Hepatocyte (in vitro differentiated cells): ENCODE measurements around the gene HOXA5. TPM values are rescaled to one million over a fixed set of nuclear protein-coding genes. Genes with fewer than 3 reads are reported as not detected.

Source experiments
- DNase-seq: peaks from one replicate; pipeline ENCODE4 v3.0.0-alpha.2; 2016; ENCODE audit warnings: low spot score
- H2AFZ ChIP-seq: fragments of 200-600 bp; sonication (generic); 2 replicates; pipeline ENCODE4 v1.6.0; 2016; ENCODE audit warnings: antibody characterized with exemption, mild to moderate bottlenecking
- H3K27ac ChIP-seq: fragments of 200-600 bp; sonication (generic); 2 replicates; pipeline ENCODE4 v1.5.1; 2016; ENCODE audit warnings: mild to moderate bottlenecking
- H3K27me3 ChIP-seq: fragments of 200-600 bp; sonication (generic); 2 replicates; pipeline ENCODE4 v1.6.1; 2016
- H3K36me3 ChIP-seq: fragments of 200-600 bp; sonication (generic); replicated peaks from 2 replicates; pipeline ENCODE4 v1.5.1; 2016; ENCODE audit warnings: low read depth; ENCODE audit not compliant: insufficient read depth
- H3K4me1 ChIP-seq: fragments of 200-600 bp; sonication (generic); 2 replicates; pipeline ENCODE4 v1.5.1; 2016; ENCODE audit warnings: mild to moderate bottlenecking, moderate library complexity; ENCODE audit not compliant: insufficient read depth
- H3K4me2 ChIP-seq: fragments of 200-600 bp; sonication (generic); 2 replicates; pipeline ENCODE4 v1.6.0; 2016
- H3K4me3 ChIP-seq: fragments of 200-600 bp; sonication (generic); 2 replicates; pipeline ENCODE4 v1.5.1; 2016; ENCODE audit warnings: mild to moderate bottlenecking
- H3K79me2 ChIP-seq: fragments of 200-600 bp; sonication (generic); 2 replicates; pipeline ENCODE4 v1.6.0; 2017; ENCODE audit warnings: mild to moderate bottlenecking
- H3K9me2 ChIP-seq: fragments of 200-600 bp; sonication (generic); replicated peaks from 2 replicates; pipeline ENCODE4 v1.6.0; 2017; ENCODE audit warnings: mild to moderate bottlenecking; ENCODE audit not compliant: insufficient read depth
- H3K9me3 ChIP-seq: fragments of 200-600 bp; sonication (generic); 2 replicates; pipeline ENCODE4 v1.5.1; 2016; ENCODE audit warnings: low read depth, mild to moderate bottlenecking
- H4K20me1 ChIP-seq: fragments of 200-600 bp; sonication (generic); 2 replicates; pipeline ENCODE4 v1.6.0; 2016; ENCODE audit warnings: mild to moderate bottlenecking; ENCODE audit not compliant: insufficient read depth, poor library complexity, severe bottlenecking
- CTCF ChIP-seq: fragments of 200-600 bp; sonication (generic); IDR thresholded peaks from 2 replicates; pipeline ENCODE4 v1.5.1; 2016; ENCODE audit warnings: antibody characterized with exemption, mild to moderate bottlenecking; ENCODE audit not compliant: poor library complexity
- EZH2 ChIP-seq: fragments of 200-600 bp; sonication (generic); IDR thresholded peaks from 2 replicates; pipeline ENCODE4 v1.6.1; 2016; ENCODE audit warnings: antibody characterized with exemption, mild to moderate bottlenecking, borderline replicate concordance
- EZH2phosphoT487 ChIP-seq: fragments of 200-600 bp; sonication (generic); IDR thresholded peaks from one replicate; pipeline ENCODE4 v1.6.1; 2018; ENCODE audit warnings: antibody characterized with exemption, mild to moderate bottlenecking, low read depth, moderate library complexity; ENCODE audit not compliant: unreplicated experiment, severe bottlenecking
- WGBS: methylation state at CpG from one replicate; pipeline ENCODE4 v1.1.6; 2016; ENCODE audit warnings: low lambda C conversion rate; ENCODE audit errors: missing lambda C conversion rate; 5-methylcytosine and 5-hydroxymethylcytosine counted together
- polyA plus RNA-seq: library from polyadenylated mRNA; unstranded; fragments of >200 nt; fragmentation: Nextera tagmentation; extraction: Ambion mirVana; gene quantifications from 2 replicates; pipeline ENCODE4 v1.2.1, GENCODE V29; 2016
- total RNA-seq: library from RNA; depleted of rRNA; stranded (reverse); fragments of >200 nt; gene quantifications from 2 replicates; pipeline ENCODE4 v1.2.3, GENCODE V29; 2014

HOXA5 gene
- total and polyA plus RNA-seq, 2 experiments from 2014 or later, result 0.70 to 0.92 TPM

- DNase-seq, result no peak
- Histone ChIP-seq H3K36me3 (no peaks in the 10 kb centered on the region), H3K9me3 (no peaks in the 10 kb centered on the region), H4K20me1 (peaks cover 4% of the 10 kb centered on the region), H2AFZ (peak overlapping the region; percentile 12), H3K4me3 (no peak overlapping the region), H3K79me2 (peaks cover 9% of the 10 kb centered on the region), H3K4me2 (peak overlapping the region; percentile 49), H3K4me1 (peaks cover 11% of the 10 kb centered on the region), H3K27ac (no peak overlapping the region), H3K9me2 (no peaks in the 10 kb centered on the region), H3K27me3 (peaks cover 100% of the 10 kb centered on the region)
- 21% methylated on average over 33 of the region's 35 CpGs for WGBS
- TF ChIP-seq CTCF, result no peak
- peak; percentile 84 for TF ChIP-seq EZH2phosphoT487
- TF ChIP-seq EZH2, result peak; percentile 90
Measured at GRCh38 chr7:27103489-27104226, 39.8 kb downstream of the HOXA5 start.

DNA sequence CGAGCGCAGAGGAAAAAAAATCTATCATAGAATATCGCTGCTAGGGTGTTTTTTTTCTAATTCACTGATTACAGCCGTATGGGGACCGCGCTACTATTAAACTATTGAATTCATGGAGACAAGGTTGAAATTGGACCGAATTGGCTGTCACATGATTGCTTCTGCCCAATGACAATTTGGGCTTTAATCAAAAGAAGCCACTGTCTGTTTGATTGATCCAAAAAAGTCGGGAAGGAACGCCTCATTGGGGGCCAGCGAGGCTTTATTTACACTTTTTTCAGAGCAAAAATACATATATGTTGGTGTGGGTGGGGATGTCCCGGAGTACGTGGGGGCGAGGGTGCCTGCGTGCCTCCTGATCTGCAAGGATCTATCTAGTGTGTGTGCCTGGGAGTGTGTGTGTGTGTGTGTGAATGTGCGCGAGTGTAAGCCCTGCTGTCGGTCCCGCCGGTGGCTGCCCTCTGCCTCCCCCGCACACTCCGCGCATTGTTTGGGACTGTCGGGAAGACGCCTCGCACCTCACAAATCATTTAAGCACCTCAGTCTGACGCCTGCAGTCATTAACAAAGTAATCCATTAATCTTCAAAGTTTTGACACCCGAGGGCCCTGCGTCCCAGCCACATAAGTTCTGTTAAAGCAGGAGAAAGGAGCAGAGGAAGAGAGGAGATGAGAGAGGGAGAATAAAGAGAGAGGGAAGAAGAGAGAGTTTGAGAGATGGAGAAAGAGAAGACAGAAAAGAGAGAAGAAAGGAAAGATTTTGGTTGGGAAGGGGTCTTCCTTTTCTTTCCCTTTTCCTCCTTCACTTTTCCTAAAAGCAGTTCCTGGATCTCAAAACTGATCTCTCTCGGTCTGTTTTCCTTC lies 40.7 kb downstream of the HOXA5 start, which contains the start of gene HOXA2:
Gene HOXA2 (minus strand): TSS at position 103 of the 862 bp plus-strand sequence. CDS start 183 bp downstream, outside the sequence.
- H3K4me3 ChIP-seq, result no peak within 1 kb of the TSS
- H3K27me3 ChIP-seq, result peaks cover 100% of the 10 kb centered on the region
- H4K20me1 ChIP-seq, result peaks cover 4% of the 10 kb centered on the region
- TF ChIP-seq EZH2, result peak; percentile 23
- no peak for TF ChIP-seq EZH2phosphoT487
- no peak for TF ChIP-seq CTCF
- H3K9me3 ChIP-seq, result no peaks in the 10 kb centered on the region
- peaks cover 12% of the 10 kb centered on the region for H3K79me2 ChIP-seq
- 23% methylated on average over 28 of the region's 29 CpGs for WGBS
- DNase-seq, result no peak
- no peaks in the 10 kb centered on the region for H3K9me2 ChIP-seq
- no peak within 1 kb of the TSS for H3K27ac ChIP-seq
- H3K4me2 ChIP-seq, result peak within 1 kb of the TSS; percentile 60
- H3K36me3 ChIP-seq, result no peaks in the 10 kb centered on the region
- peak within 1 kb of the TSS; percentile 28 for H2AFZ ChIP-seq
- peaks cover 19% of the 10 kb centered on the region for H3K4me1 ChIP-seq

- Histone ChIP-seq H3K4me1 (peaks cover 20% of the 10 kb centered on the region), H3K27ac (no peak overlapping the region), H4K20me1 (peaks cover 4% of the 10 kb centered on the region), H3K9me3 (no peaks in the 10 kb centered on the region), H3K79me2 (peaks cover 16% of the 10 kb centered on the region), H3K9me2 (no peaks in the 10 kb centered on the region), H3K36me3 (no peaks in the 10 kb centered on the region), H3K4me3 (no peak overlapping the region), H2AFZ (no peak overlapping the region), H3K27me3 (peaks cover 100% of the 10 kb centered on the region), H3K4me2 (peak overlapping the region; percentile 60)
- DNase-seq, result no peak
- TF ChIP-seq EZH2 (peak; percentile 76), EZH2phosphoT487 (peak; percentile 71), CTCF (no peak)
- 5% methylated on average over 38 of the region's 39 CpGs for WGBS
Measured at GRCh38 chr7:27101957-27102580, 41.4 kb downstream of the HOXA5 start.
